CD4-positive, CD25-positive, alpha-beta regulatory T cell (primary cell): ENCODE results near the gene ANKRD31. TPM values are rescaled to one million over a fixed set of nuclear protein-coding genes. Genes with fewer than 3 reads are reported as not detected.
A peak's percentile ranks its signal among the peaks of the same experiment; 100 is the strongest.

Experiments
- ATAC-seq, 2 donors: fragments of 150-1000 bp; cut with Tn5 transposase; one replicate each; pipeline ENCODE4 v1.10.0; 2021; ENCODE audit warnings: low read depth in 2 of 2, moderate number of reproducible peaks in 2 of 2, moderate library complexity in 1 of 2
- DNase-seq, 3 donors: peaks; one replicate each; pipeline versions ENCODE4 v3.0.0 to v3.0.0-alpha.2; 2012 to 2022; ENCODE audit warnings: mixed read lengths in 1 of 3
- H3K27ac ChIP-seq: one replicate; pipeline ENCODE4 v1.7.0; 2013; ENCODE audit warnings: mild to moderate bottlenecking, low read length; ENCODE audit not compliant: insufficient read depth, poor library complexity, severe bottlenecking
- H3K27me3 ChIP-seq: one replicate; pipeline ENCODE4 v1.7.0; 2013; ENCODE audit warnings: low read length; ENCODE audit not compliant: control insufficient read depth, insufficient read depth
- H3K36me3 ChIP-seq: one replicate; pipeline ENCODE4 v1.7.0; 2013; ENCODE audit warnings: mild to moderate bottlenecking, low read length, moderate library complexity; ENCODE audit not compliant: control insufficient read depth, insufficient read depth
- H3K4me1 ChIP-seq: 2 replicates; pipeline ENCODE4 v1.7.0; 2013; ENCODE audit warnings: mild to moderate bottlenecking, low read length; ENCODE audit not compliant: insufficient read depth, control insufficient read depth, poor library complexity, severe bottlenecking
- H3K4me3 ChIP-seq: one replicate; pipeline ENCODE4 v1.7.0; 2013; ENCODE audit warnings: low read depth, mild to moderate bottlenecking, low read length, moderate library complexity
- H3K9me3 ChIP-seq, 2 experiments: 1 replicate in 1 of 2; 2 replicates in 1 of 2; pipeline ENCODE4 v1.7.0; 2013; ENCODE audit warnings: low read length in 2 of 2, mild to moderate bottlenecking in 1 of 2, moderate library complexity in 1 of 2; ENCODE audit not compliant: control insufficient read depth in 2 of 2
- H3K27ac Mint-ChIP-seq, 3 donors: one replicate each; pipeline ENCODE4 v1.8.0; 2020 to 2022; ENCODE audit warnings: mild to moderate bottlenecking in 3 of 3, mixed read lengths in 3 of 3, moderate library complexity in 2 of 3
- H3K27me3 Mint-ChIP-seq: one replicate; pipeline ENCODE4 v1.8.0; 2022; ENCODE audit warnings: mild to moderate bottlenecking, mixed read lengths
- H3K36me3 Mint-ChIP-seq: one replicate; pipeline ENCODE4 v1.8.0; 2020; ENCODE audit warnings: mixed read lengths
- H3K4me1 Mint-ChIP-seq, 4 donors: one replicate each; pipeline ENCODE4 v1.8.0; 2020 to 2022; ENCODE audit warnings: mixed read lengths in 4 of 4, mild to moderate bottlenecking in 1 of 4
- H3K4me3 Mint-ChIP-seq, 4 donors: one replicate each; pipeline ENCODE4 v1.8.0; 2020 to 2022; ENCODE audit warnings: mild to moderate bottlenecking in 4 of 4, mixed read lengths in 4 of 4, moderate library complexity in 3 of 4
- H3K9me3 Mint-ChIP-seq, 7 donors: one replicate each; pipeline ENCODE4 v1.8.0; 2020 to 2022; ENCODE audit warnings: mixed read lengths in 7 of 7, mild to moderate bottlenecking in 3 of 7, moderate library complexity in 2 of 7
- polyA plus RNA-seq, 4 donors: library from polyadenylated mRNA; unstranded; fragments of 300-500 nt; fragmentation: Illumina TruSeq; gene quantifications; one replicate each; pipeline ENCODE4 v1.2.3, GENCODE V29; 2021
- total RNA-seq: library from RNA; stranded (reverse); gene quantifications from one replicate; pipeline ENCODE4 v1.2.3, GENCODE V29; 2022

The ANKRD31 gene
- total and polyA plus RNA-seq, 5 donors from 2014 or later = 0.48 to 0.65 (median 0.51) TPM

DNA sequence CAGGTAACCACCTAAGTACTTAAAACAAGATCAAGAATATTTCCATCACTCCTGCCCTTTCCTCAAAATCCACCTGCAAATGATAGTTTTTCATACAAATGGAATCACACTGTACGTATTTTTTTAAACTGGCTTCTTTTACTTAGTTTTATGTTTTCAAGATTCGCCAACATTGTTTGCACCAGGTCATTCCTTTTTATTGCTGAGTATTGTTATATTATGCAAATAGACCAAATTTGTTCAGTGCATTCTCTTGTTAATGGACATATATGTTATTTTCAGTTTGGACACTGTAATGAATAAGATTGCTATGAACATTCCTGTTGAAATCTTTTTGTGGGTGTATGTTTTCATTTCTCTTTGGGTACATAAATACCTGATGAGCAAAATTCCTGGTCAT is 8.3 kb upstream of the ANKRD31 start:
- Histone ChIP-seq H3K4me3 (no peak overlapping the region), H3K36me3 (no peaks in the 10 kb centered on the region), H3K27me3 (no peaks in the 10 kb centered on the region), H3K9me3 (no peaks in the 10 kb centered on the region), H3K4me1 (no peaks in the 10 kb centered on the region), H3K27ac (no peak overlapping the region)
- no peaks in the 10 kb centered on the region for H3K4me1 Mint-ChIP-seq
- no peaks in the 10 kb centered on the region for H3K9me3 Mint-ChIP-seq
- no peaks in the 10 kb centered on the region for H3K36me3 Mint-ChIP-seq
- no peak for DNase-seq
- H3K27me3 Mint-ChIP-seq = peaks cover 9% of the 10 kb centered on the region
- H3K27ac Mint-ChIP-seq = no peak overlapping the region
- no peak overlapping the region for H3K4me3 Mint-ChIP-seq
- no peak for ATAC-seq

DNA sequence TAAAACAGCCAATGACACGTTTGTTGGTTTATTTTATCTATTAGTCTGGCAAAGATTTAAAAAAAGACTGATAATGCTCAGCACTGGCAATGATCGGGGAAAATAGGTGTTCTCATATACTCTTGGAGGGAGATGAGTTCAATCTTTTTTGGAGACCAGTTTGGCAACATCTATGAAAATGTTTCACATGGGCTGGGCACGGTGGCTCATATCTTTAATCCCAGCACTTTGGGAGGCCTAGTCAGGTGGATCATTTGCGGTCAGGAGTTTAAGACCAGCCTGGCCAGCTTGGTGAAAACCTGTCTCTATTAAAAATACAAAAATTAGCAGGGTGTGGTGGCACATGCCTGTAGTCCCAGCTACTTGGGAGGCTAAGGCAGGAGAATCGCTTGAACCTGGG is 6.8 kb upstream of the ANKRD31 start:
- DNase-seq (no peak), ATAC-seq (no peak)
- H3K27ac ChIP-seq = no peak overlapping the region
- H3K9me3 ChIP-seq = no peaks in the 10 kb centered on the region
- Mint-ChIP-seq H3K36me3 (no peaks in the 10 kb centered on the region), H3K9me3 (no peaks in the 10 kb centered on the region), H3K27me3 (peaks cover 9% of the 10 kb centered on the region), H3K4me1 (peaks cover 0 to under 1% (median under 1%) of the 10 kb centered on the region in 4 donors), H3K27ac (no peak overlapping the region), H3K4me3 (no peak overlapping the region)
- H3K27me3 ChIP-seq = no peaks in the 10 kb centered on the region
- H3K4me3 ChIP-seq = no peak overlapping the region
- no peaks in the 10 kb centered on the region for H3K4me1 ChIP-seq
- no peaks in the 10 kb centered on the region for H3K36me3 ChIP-seq

DNA sequence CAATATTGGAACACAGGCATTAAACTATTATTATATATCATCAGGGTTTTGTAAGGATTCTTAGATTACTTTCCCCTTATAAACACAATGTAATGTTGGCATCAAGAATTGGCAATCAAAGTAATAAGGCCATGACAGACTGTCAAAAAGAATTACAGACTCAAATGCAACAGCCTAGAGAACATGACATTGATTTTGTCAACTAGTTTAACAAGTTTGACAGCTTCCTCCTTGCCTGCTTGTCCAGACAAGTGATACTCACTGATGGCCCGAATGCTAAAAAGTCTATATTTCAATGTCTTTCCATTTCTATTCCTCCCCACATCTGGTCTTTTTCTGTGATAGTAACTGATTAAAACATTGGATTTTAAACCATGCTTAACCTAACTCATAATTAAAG is 6.4 kb upstream of the ANKRD31 start:
- Mint-ChIP-seq H3K4me1 (peaks cover 0 to 4% (median 2%) of the 10 kb centered on the region in 4 donors), H3K27ac (no peak overlapping the region), H3K27me3 (peaks cover 9% of the 10 kb centered on the region), H3K36me3 (no peaks in the 10 kb centered on the region), H3K4me3 (no peak overlapping the region), H3K9me3 (no peaks in the 10 kb centered on the region)
- DNase-seq = no peak
- no peaks in the 10 kb centered on the region for H3K27me3 ChIP-seq
- H3K4me3 ChIP-seq = no peak overlapping the region
- no peak for ATAC-seq
- no peaks in the 10 kb centered on the region for H3K9me3 ChIP-seq
- H3K27ac ChIP-seq = no peak overlapping the region
- no peaks in the 10 kb centered on the region for H3K36me3 ChIP-seq
- H3K4me1 ChIP-seq = no peaks in the 10 kb centered on the region

DNA sequence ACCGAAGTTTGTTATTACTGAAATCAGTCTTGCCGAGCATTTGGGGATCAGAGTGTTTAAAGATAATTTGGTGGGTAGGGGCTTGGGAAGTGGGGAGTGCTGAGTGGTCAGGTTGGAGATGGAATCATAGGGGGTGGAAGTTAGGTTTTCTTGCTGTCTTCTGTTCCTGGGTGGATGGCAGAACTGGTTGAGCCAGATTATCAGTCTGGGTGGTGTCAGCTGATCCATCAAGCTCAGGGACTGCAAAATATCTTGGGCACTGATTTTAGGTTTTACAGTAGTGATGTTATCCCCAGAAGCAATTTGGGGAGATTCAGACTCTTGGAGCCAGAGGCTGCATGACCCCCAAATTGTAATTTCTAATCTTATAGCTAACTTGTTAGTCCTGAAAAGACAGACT is 5.4 kb upstream of the ANKRD31 start:
- H3K4me3 Mint-ChIP-seq = no peak overlapping the region
- no peak overlapping the region for H3K4me3 ChIP-seq
- H3K9me3 Mint-ChIP-seq = no peaks in the 10 kb centered on the region
- no peaks in the 10 kb centered on the region for H3K36me3 Mint-ChIP-seq
- H3K4me1 ChIP-seq = peaks cover 6% of the 10 kb centered on the region
- ATAC-seq (no peak), DNase-seq (no peak)
- H3K36me3 ChIP-seq = no peaks in the 10 kb centered on the region
- H3K27ac ChIP-seq = no peak overlapping the region
- no peaks in the 10 kb centered on the region for H3K27me3 ChIP-seq
- no peak overlapping the region for H3K27ac Mint-ChIP-seq
- H3K9me3 ChIP-seq = no peaks in the 10 kb centered on the region
- H3K4me1 Mint-ChIP-seq = peaks cover 1 to 9% (median 3%) of the 10 kb centered on the region in 4 donors
- H3K27me3 Mint-ChIP-seq = peaks cover 9% of the 10 kb centered on the region

DNA sequence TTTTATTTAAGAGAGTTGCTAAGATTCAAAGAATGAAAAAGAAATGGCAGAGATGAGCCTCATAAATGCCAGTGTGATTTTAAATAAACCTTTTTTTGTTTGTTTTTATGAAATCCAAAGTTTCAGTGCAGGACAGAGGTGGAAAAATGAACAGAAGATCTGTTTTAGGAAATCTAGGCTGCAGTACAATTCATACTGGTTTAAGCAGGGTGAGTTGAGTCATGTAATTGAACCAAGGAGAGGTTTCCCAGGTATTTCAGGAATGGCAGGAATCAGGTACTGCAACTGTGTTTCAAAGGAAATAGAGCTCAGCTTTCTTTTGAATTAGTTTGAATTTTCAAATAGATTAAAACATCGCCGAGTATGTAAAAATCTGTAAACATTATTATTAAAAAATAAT is 3.0 kb upstream of the ANKRD31 start:
- H3K4me1 Mint-ChIP-seq = peaks cover 6 to 24% (median 15%) of the 10 kb centered on the region in 4 donors
- DNase-seq (no peak), ATAC-seq (no peak)
- peaks cover 0 to 1% (median 0%) of the 10 kb centered on the region in 7 donors for H3K9me3 Mint-ChIP-seq
- peaks cover 6% of the 10 kb centered on the region for H3K27me3 Mint-ChIP-seq
- no peaks in the 10 kb centered on the region for H3K36me3 ChIP-seq
- no peaks in the 10 kb centered on the region for H3K9me3 ChIP-seq
- no peak overlapping the region for H3K27ac ChIP-seq
- H3K4me1 ChIP-seq = peaks cover 16% of the 10 kb centered on the region
- H3K4me3 ChIP-seq = no peak overlapping the region
- H3K36me3 Mint-ChIP-seq = no peaks in the 10 kb centered on the region
- no peaks in the 10 kb centered on the region for H3K27me3 ChIP-seq
- H3K4me3 Mint-ChIP-seq = peak overlapping the region in 1 of 4 donors; percentile 54
- H3K27ac Mint-ChIP-seq = no peak overlapping the region

DNA sequence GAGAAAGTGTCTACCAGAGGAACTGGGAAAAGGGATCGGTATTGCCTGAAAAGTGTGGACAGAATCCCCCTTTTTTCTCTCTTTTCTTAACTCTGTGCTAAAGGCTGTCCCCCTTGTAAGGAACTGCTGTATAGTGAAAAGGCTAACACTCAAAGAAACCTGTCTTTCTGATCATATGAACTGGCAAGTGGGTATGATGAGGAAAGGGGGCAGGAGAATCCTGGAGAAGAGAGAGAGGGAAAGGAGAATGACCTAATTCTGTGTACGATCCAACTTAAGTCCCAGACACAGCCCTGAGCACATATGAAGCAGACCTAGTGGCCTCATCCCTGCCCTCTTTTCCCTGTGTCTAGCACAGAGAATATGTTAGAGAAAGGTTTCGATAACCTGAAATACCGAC is 967 bp downstream of the ANKRD31 start:
- H3K27ac Mint-ChIP-seq = peak overlapping the region; percentile 95 to 98 (median 97)

DNA sequence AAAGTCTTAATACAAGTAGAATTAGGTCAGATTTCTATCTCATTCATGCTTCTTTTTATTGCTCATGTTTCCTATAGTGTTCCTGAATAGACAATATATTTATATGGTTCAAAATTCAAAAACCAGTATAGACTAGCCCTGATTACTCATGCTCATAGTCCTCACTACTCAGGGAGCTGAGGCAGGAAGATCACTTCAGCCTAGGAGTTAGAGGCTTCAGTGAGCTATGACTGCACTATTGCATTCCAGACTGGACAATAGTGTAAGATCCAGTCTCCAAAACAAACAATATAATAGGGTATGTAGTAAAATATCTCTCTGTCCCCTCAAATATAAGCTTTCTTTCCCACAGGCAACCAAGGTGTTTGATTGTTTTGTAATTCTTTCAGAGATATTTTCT is 2.4 kb downstream of the ANKRD31 start:
- no peaks in the 10 kb centered on the region for H3K36me3 ChIP-seq
- no peaks in the 10 kb centered on the region for H3K27me3 ChIP-seq
- H3K4me3 Mint-ChIP-seq = peak overlapping the region in 1 of 4 donors; percentile 2
- ATAC-seq (no peak), DNase-seq (no peak)
- peaks cover 8 to 30% (median 15%) of the 10 kb centered on the region in 4 donors for H3K4me1 Mint-ChIP-seq
- peaks cover 16% of the 10 kb centered on the region for H3K4me1 ChIP-seq
- no peak overlapping the region for H3K4me3 ChIP-seq
- H3K27ac Mint-ChIP-seq = peak overlapping the region in 1 of 3 donors; percentile 17
- no peaks in the 10 kb centered on the region for H3K9me3 ChIP-seq
- no peak overlapping the region for H3K27ac ChIP-seq
- H3K27me3 Mint-ChIP-seq = no peaks in the 10 kb centered on the region
- no peaks in the 10 kb centered on the region for H3K36me3 Mint-ChIP-seq
- peaks cover 0 to 2% (median 0%) of the 10 kb centered on the region in 7 donors for H3K9me3 Mint-ChIP-seq

More for the DNA sequence above, 967 bp downstream of the ANKRD31 start:
- no peaks in the 10 kb centered on the region for H3K9me3 ChIP-seq
- H3K4me3 ChIP-seq = peak overlapping the region; percentile 72
- peaks cover 16% of the 10 kb centered on the region for H3K4me1 ChIP-seq
- no peaks in the 10 kb centered on the region for H3K36me3 ChIP-seq
- Mint-ChIP-seq H3K9me3 (peaks cover 0 to 1% (median 0%) of the 10 kb centered on the region in 7 donors), H3K4me1 (peaks cover 8 to 30% (median 15%) of the 10 kb centered on the region in 4 donors), H3K36me3 (no peaks in the 10 kb centered on the region), H3K4me3 (peak overlapping the region; percentile 92 to 95 (median 92)), H3K27me3 (no peaks in the 10 kb centered on the region)
- no peak for DNase-seq
- H3K27ac ChIP-seq = peak overlapping the region; percentile 82
- no peaks in the 10 kb centered on the region for H3K27me3 ChIP-seq
- no peak for ATAC-seq

DNA sequence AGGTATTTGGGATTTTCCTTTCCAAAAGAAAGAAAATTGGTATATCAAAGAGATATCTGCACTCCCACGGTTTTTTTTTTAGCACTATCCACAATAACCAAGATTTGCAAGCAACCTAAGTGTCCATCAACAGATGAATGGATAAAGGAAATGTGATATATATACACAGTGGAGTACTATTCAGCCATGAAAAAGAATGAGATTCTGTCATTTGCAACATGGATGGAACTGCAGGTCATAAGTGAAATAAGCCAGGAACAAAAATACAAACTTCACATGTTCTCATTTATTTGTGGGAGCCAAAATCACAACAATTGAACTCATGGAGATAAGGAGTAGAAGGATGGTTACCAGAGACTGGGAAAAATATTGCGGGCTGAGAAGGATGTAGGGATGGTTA is 9.8 kb downstream of the ANKRD31 start:
- Mint-ChIP-seq H3K4me3 (no peak overlapping the region), H3K27ac (no peak overlapping the region), H3K9me3 (peaks cover 0 to 2% (median 0%) of the 10 kb centered on the region in 7 donors), H3K36me3 (peaks cover 3% of the 10 kb centered on the region), H3K4me1 (peaks cover 0 to 16% (median 10%) of the 10 kb centered on the region in 4 donors), H3K27me3 (peaks cover 4% of the 10 kb centered on the region)
- no peak for ATAC-seq
- Histone ChIP-seq H3K27me3 (no peaks in the 10 kb centered on the region), H3K4me3 (no peak overlapping the region), H3K27ac (no peak overlapping the region), H3K36me3 (no peaks in the 10 kb centered on the region), H3K4me1 (no peaks in the 10 kb centered on the region), H3K9me3 (no peaks in the 10 kb centered on the region)
- DNase-seq = no peak
